Thyroid gland (tissue), 4 donors: Measurements from ENCODE around the gene ALKBH2. TPM values are rescaled to one million over a fixed set of nuclear protein-coding genes. Genes with fewer than 3 reads are reported as not detected.

Experiments
- DNase-seq, 2 donors: peaks; one replicate each; pipeline ENCODE4 v3.0.0-alpha.2; 2019
- H3K27ac ChIP-seq, 3 donors: fragments of 200-600 bp; sonication (generic); 1 replicate in 2 of 3; 2 replicates in 1 of 3; pipeline ENCODE4 v1.5.1; 2016 to 2019; ENCODE audit warnings: mild to moderate bottlenecking in 1 of 3, moderate library complexity in 1 of 3
- H3K27me3 ChIP-seq: fragments of 200-600 bp; sonication (generic); one replicate; pipeline ENCODE4 v1.5.1; 2019
- H3K36me3 ChIP-seq, 2 donors: fragments of 200-600 bp; sonication (generic); one replicate each; pipeline ENCODE4 v1.5.1; 2016 to 2019
- H3K4me1 ChIP-seq, 2 donors: fragments of 200-600 bp; sonication (generic); one replicate each; pipeline ENCODE4 v1.5.1; 2017 to 2019
- H3K4me3 ChIP-seq, 3 donors: fragments of 200-600 bp; sonication (generic); replicated peaks in 1 of 3; 1 replicate in 2 of 3; 2 replicates in 1 of 3; pipeline ENCODE4 v1.5.1; 2016; ENCODE audit warnings: mild to moderate bottlenecking in 1 of 3
- H3K9me3 ChIP-seq: fragments of 200-600 bp; sonication (generic); one replicate; pipeline ENCODE4 v1.5.1; 2017
- CTCF ChIP-seq, 6 experiments: fragments of 200-600 bp in 3 of 6; fragments of 450-650 bp in 3 of 6; sonication (generic) in 3 of 6; IDR thresholded peaks; one replicate each; pipeline ENCODE4 v1.5.1; 2016 to 2019; ENCODE audit warnings: antibody characterized with exemption in 6 of 6, mild to moderate bottlenecking in 2 of 6, inconsistent platforms in 1 of 6, moderate library complexity in 1 of 6
- POLR2A ChIP-seq, 2 donors: fragments of 450-650 bp; IDR thresholded peaks; one replicate each; pipeline ENCODE4 v1.6.1; 2017; ENCODE audit warnings: antibody characterized with exemption in 2 of 2, mild to moderate bottlenecking in 2 of 2, moderate library complexity in 1 of 2
- WGBS, 2 donors: methylation state at CpG; one replicate each; pipeline ENCODE4 v1.1.5; 2017; 5-methylcytosine and 5-hydroxymethylcytosine counted together
- intact Hi-C: fragments of 100-400 bp; cut with DNase I; formaldehyde crosslinking; loops from one replicate; pipeline ENCODE4 v1.15.1; 2023
- total RNA-seq, 4 donors: library from RNA; depleted of rRNA; stranded (reverse); fragments of >200 nt; gene quantifications; one replicate each; pipeline ENCODE4 v1.2.3, GENCODE V29; 2016

ALKBH2 gene
- total RNA-seq, 4 donors from 2014 or later, result 7.6 to 34.5 (median 16.7) TPM

- Histone ChIP-seq H3K27ac (no peak overlapping the region), H3K27me3 (no peaks in the 10 kb centered on the region), H3K4me3 (no peak overlapping the region), H3K4me1 (peaks cover 4 to 8% of the 10 kb centered on the region in 2 donors), H3K36me3 (peaks cover 31 to 58% of the 10 kb centered on the region in 2 donors), H3K9me3 (no peaks in the 10 kb centered on the region)
- TF ChIP-seq CTCF (IDR thresholded peaks at IDR 0.05) (no peak), POLR2A (IDR thresholded peaks at IDR 0.05) (no peak)
- WGBS, 2 donors, result 97 to 98% methylated on average over 5 of the region's 5 CpGs
- DNase-seq, result no peak
- intact Hi-C loops, result loop anchor here (10.0 kb wide), 1 partner anchor 50 kb away; no protein-coding TSS in a partner anchor
Observed at GRCh38 chr12:109105176-109105575, 11.9 kb upstream of the ALKBH2 start.

- no peak overlapping the region for H3K4me3 ChIP-seq
- no peak for DNase-seq
- H3K4me1 ChIP-seq, result peaks cover 11 to 15% of the 10 kb centered on the region in 2 donors
- WGBS, 2 donors, result 95 to 96% methylated on average over 3 of the region's 3 CpGs
- intact Hi-C loops, result loop anchor here (10.0 kb wide), 1 partner anchor 52 kb away; no protein-coding TSS in a partner anchor
- no peaks in the 10 kb centered on the region for H3K9me3 ChIP-seq
- TF ChIP-seq CTCF (IDR thresholded peaks at IDR 0.05) (no peak), POLR2A (IDR thresholded peaks at IDR 0.05) (no peak)
- H3K27me3 ChIP-seq, result no peaks in the 10 kb centered on the region
- peaks cover 25 to 50% of the 10 kb centered on the region in 2 donors for H3K36me3 ChIP-seq
- H3K27ac ChIP-seq, result no peak overlapping the region
Observed at GRCh38 chr12:109102491-109102890, 9.2 kb upstream of the ALKBH2 start.

GRCh38 chr12:109100741-109101140 is 7.5 kb upstream of the ALKBH2 start:
- no peaks in the 10 kb centered on the region for H3K9me3 ChIP-seq
- peaks cover 14 to 18% of the 10 kb centered on the region in 2 donors for H3K4me1 ChIP-seq
- peaks cover 19 to 35% of the 10 kb centered on the region in 2 donors for H3K36me3 ChIP-seq
- no peak overlapping the region for H3K4me3 ChIP-seq
- WGBS, 2 donors, result 88 to 97% methylated on average over 4 of the region's 4 CpGs
- TF ChIP-seq POLR2A (IDR thresholded peaks at IDR 0.05) (no peak), CTCF (IDR thresholded peaks at IDR 0.05) (no peak)
- H3K27ac ChIP-seq, result no peak overlapping the region
- no peaks in the 10 kb centered on the region for H3K27me3 ChIP-seq
- no peak for DNase-seq
- intact Hi-C loops, result loop anchor here (10.0 kb wide), 1 partner anchor 54 kb away; no protein-coding TSS in a partner anchor

GRCh38 chr12:109099431-109100020 is 6.3 kb upstream of the ALKBH2 start:
- Histone ChIP-seq H3K36me3 (peaks cover 11 to 24% of the 10 kb centered on the region in 2 donors), H3K27me3 (no peaks in the 10 kb centered on the region), H3K4me3 (peak overlapping the region in 1 of 3 donors; percentile 62), H3K9me3 (no peaks in the 10 kb centered on the region), H3K4me1 (peaks cover 14 to 18% of the 10 kb centered on the region in 2 donors), H3K27ac (peak overlapping the region in 2 of 3 donors; percentile 73 to 81)
- intact Hi-C loops, result loop anchor here (10.0 kb wide), 1 partner anchor 55 kb away; no protein-coding TSS in a partner anchor
- TF ChIP-seq CTCF (IDR thresholded peaks at IDR 0.05) (no peak), POLR2A (IDR thresholded peaks at IDR 0.05) (no peak)
- 82 to 87% methylated on average over 12 of the region's 12 CpGs for WGBS, 2 donors
- DNase-seq, result no peak

- Histone ChIP-seq H3K27ac (peak overlapping the region; percentile 19 to 81 (median 73)), H3K36me3 (peaks cover 8 to 17% of the 10 kb centered on the region in 2 donors), H3K27me3 (no peaks in the 10 kb centered on the region), H3K4me3 (peak overlapping the region; percentile 36 to 65 (median 62)), H3K4me1 (peaks cover 14 to 21% of the 10 kb centered on the region in 2 donors), H3K9me3 (no peaks in the 10 kb centered on the region)
- WGBS, 2 donors, result 5 to 8% methylated on average over 8 of the region's 8 CpGs
- DNase-seq, result no peak
- no peak for TF ChIP-seq CTCF (IDR thresholded peaks at IDR 0.05)
- intact Hi-C loops, result no loop called here
Observed at GRCh38 chr12:109098651-109099050, 5.4 kb upstream of the ALKBH2 start.
